ENCODE data around the gene GAS1.

Gene GAS1

GRCh38 chr9:86908261-86908660 lies 39.0 kb downstream of the GAS1 start:
- TF ChIP-seq, protein P1, sequence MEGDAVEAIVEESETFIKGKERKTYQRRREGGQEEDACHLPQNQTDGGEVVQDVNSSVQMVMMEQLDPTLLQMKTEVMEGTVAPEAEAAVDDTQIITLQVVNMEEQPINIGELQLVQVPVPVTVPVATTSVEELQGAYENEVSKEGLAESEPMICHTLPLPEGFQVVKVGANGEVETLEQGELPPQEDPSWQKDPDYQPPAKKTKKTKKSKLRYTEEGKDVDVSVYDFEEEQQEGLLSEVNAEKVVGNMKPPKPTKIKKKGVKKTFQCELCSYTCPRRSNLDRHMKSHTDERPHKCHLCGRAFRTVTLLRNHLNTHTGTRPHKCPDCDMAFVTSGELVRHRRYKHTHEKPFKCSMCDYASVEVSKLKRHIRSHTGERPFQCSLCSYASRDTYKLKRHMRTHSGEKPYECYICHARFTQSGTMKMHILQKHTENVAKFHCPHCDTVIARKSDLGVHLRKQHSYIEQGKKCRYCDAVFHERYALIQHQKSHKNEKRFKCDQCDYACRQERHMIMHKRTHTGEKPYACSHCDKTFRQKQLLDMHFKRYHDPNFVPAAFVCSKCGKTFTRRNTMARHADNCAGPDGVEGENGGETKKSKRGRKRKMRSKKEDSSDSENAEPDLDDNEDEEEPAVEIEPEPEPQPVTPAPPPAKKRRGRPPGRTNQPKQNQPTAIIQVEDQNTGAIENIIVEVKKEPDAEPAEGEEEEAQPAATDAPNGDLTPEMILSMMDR (IDR thresholded peaks at IDR 0.05; ENCODE audit: poor library complexity, severe bottlenecking) = no peak
- Histone ChIP-seq H3K36me3 (ENCODE audit: low read depth) (no peaks in the 10 kb centered on the region), H3K4me3 (ENCODE audit: severe bottlenecking) (no peak overlapping the region), H3K9me3 (ENCODE audit: severe bottlenecking) (no peaks in the 10 kb centered on the region), H3K27me3 (ENCODE audit: insufficient read depth, poor library complexity, severe bottlenecking) (no peaks in the 10 kb centered on the region), H3K4me1 (ENCODE audit: insufficient read depth, poor library complexity, severe bottlenecking) (no peaks in the 10 kb centered on the region), H3K27ac (ENCODE audit: poor library complexity, severe bottlenecking) (no peak overlapping the region)
- DNase-seq (ENCODE audit: low spot score) (no peak), ATAC-seq (ENCODE audit: low read depth) (no peak)

DNA sequence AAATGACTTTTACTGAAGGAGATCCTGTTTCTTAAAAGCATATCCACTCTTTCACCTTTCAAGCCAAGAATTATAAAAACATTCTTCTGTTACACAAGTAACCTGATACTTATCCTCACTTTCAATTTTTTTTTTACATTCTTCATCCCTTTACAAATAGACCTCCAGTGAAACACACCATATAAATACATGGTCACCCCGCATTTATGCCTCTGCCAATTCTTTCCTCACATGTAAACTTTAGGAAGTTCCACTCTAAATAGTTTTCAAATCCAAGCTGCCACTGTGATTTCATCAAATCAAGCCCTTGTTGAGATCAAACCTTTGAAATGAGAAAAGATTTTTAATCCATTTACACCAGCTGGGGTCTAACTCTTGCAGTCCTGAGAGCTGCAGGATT lies 40.0 kb downstream of the GAS1 start:
- ATAC-seq (ENCODE audit: low read depth) (no peak), DNase-seq (ENCODE audit: low spot score) (no peak)
- Histone ChIP-seq H3K4me3 (ENCODE audit: severe bottlenecking) (no peak overlapping the region), H3K9me3 (ENCODE audit: severe bottlenecking) (no peaks in the 10 kb centered on the region), H3K27ac (ENCODE audit: poor library complexity, severe bottlenecking) (no peak overlapping the region), H3K27me3 (ENCODE audit: insufficient read depth, poor library complexity, severe bottlenecking) (no peaks in the 10 kb centered on the region), H3K36me3 (ENCODE audit: low read depth) (no peaks in the 10 kb centered on the region), H3K4me1 (ENCODE audit: insufficient read depth, poor library complexity, severe bottlenecking) (no peaks in the 10 kb centered on the region)
- TF ChIP-seq, protein P1 (IDR thresholded peaks at IDR 0.05; ENCODE audit: poor library complexity, severe bottlenecking) = no peak

DNA sequence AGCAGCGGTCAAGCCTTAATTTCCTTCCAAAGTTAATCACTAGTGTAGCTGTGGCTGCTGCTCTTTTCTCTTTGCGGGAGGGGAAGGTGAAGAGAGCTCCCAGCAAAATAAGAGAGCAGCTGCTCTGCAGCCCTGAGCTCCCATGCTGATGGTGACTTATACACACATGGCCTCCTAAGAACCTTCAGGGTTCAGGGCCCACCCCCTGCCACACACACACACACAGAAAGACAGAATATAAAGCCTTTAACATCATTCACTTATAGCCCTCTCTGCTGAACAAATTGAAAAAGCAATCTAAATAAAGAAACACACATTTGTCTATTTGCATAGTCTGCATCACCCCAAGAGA lies 43.6 kb downstream of the GAS1 start:
- Histone ChIP-seq H3K27ac (ENCODE audit: poor library complexity, severe bottlenecking) (no peak overlapping the region), H3K9me3 (ENCODE audit: severe bottlenecking) (no peaks in the 10 kb centered on the region), H3K36me3 (ENCODE audit: low read depth) (no peaks in the 10 kb centered on the region), H3K4me1 (ENCODE audit: insufficient read depth, poor library complexity, severe bottlenecking) (no peaks in the 10 kb centered on the region), H3K27me3 (ENCODE audit: insufficient read depth, poor library complexity, severe bottlenecking) (no peaks in the 10 kb centered on the region), H3K4me3 (ENCODE audit: severe bottlenecking) (no peak overlapping the region)
- TF ChIP-seq, protein P1 (IDR thresholded peaks at IDR 0.05; ENCODE audit: poor library complexity, severe bottlenecking) = no peak
- no peak for DNase-seq (ENCODE audit: low spot score)
- ATAC-seq (ENCODE audit: low read depth) = no peak

DNA sequence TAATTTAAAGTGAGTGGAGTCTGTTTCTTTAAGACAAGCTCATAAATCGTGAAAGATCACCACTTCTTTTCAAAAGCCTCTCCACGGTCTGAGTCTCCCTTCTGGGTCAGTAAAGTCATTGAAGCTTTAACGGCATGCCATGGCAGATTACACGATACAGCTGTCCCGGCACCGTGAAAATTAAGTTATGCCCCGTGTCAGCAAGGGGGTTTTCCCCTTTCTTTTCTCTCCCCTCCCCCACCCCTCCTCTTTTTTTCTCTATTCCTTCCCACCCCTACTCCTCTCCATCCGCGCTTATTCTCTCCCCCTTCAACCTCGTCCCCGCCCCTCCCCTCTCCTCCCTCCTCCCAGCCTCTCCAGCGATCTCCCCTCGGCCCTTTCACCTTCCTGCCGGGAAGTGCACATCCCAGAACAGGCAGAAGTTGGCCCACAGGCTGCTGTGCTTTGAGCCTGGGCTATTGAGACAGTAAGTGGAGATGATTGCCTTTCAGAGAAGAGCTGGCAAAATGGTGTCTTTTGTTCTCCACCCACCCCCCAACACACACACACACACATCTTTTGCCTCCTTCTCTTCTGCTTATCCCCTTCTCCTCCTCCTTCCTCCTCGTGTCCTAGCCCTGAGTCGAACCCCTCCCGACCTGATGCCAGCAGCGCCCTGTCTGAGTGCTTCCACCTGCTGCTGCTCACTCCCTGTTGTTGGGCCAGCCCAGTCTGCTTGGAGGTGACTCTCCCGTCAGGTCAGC lies 44.1 kb downstream of the GAS1 start:
- TF ChIP-seq, protein P1 (IDR thresholded peaks at IDR 0.05; ENCODE audit: poor library complexity, severe bottlenecking) = no peak
- Histone ChIP-seq H3K4me1 (ENCODE audit: insufficient read depth, poor library complexity, severe bottlenecking) (no peaks in the 10 kb centered on the region), H3K9me3 (ENCODE audit: severe bottlenecking) (no peaks in the 10 kb centered on the region), H3K36me3 (ENCODE audit: low read depth) (no peaks in the 10 kb centered on the region), H3K4me3 (ENCODE audit: severe bottlenecking) (no peak overlapping the region), H3K27me3 (ENCODE audit: insufficient read depth, poor library complexity, severe bottlenecking) (no peaks in the 10 kb centered on the region), H3K27ac (ENCODE audit: poor library complexity, severe bottlenecking) (no peak overlapping the region)
- DNase-seq (ENCODE audit: low spot score) (no peak), ATAC-seq (ENCODE audit: low read depth) (no peak)

GRCh38 chr9:86902586-86902985 lies 44.7 kb downstream of the GAS1 start:
- DNase-seq (ENCODE audit: low spot score) (no peak), ATAC-seq (ENCODE audit: low read depth) (no peak)
- H3K9me3 ChIP-seq (ENCODE audit: severe bottlenecking) = no peaks in the 10 kb centered on the region
- no peaks in the 10 kb centered on the region for H3K27me3 ChIP-seq (ENCODE audit: insufficient read depth, poor library complexity, severe bottlenecking)
- TF ChIP-seq, protein P1 (IDR thresholded peaks at IDR 0.05; ENCODE audit: poor library complexity, severe bottlenecking) = no peak
- no peaks in the 10 kb centered on the region for H3K4me1 ChIP-seq (ENCODE audit: insufficient read depth, poor library complexity, severe bottlenecking)
- H3K27ac ChIP-seq (ENCODE audit: poor library complexity, severe bottlenecking) = no peak overlapping the region
- no peak overlapping the region for H3K4me3 ChIP-seq (ENCODE audit: severe bottlenecking)
- H3K36me3 ChIP-seq (ENCODE audit: low read depth) = no peaks in the 10 kb centered on the region

Data from RWPE2 (cell line).